Coronary artery (tissue), 2 donors: Measurements from ENCODE around the gene RAB5B.

Experiments used
- DNase-seq: peaks from one replicate; pipeline ENCODE4 v3.0.0-alpha.2; 2017; ENCODE audit warnings: low spot score
- H3K27ac ChIP-seq, 2 donors: fragments of 200-600 bp; sonication (generic); one replicate each; pipeline ENCODE4 v1.5.1; 2016 to 2019
- H3K4me3 ChIP-seq: fragments of 200-600 bp; sonication (generic); 2 replicates; pipeline ENCODE4 v1.5.1; 2016; ENCODE audit warnings: mild to moderate bottlenecking, moderate library complexity
- TF ChIP-seq, protein P1 (sequence below): fragments of 200-600 bp; sonication (generic); IDR thresholded peaks from one replicate; pipeline ENCODE4 v1.5.1; 2019; ENCODE audit warnings: antibody characterized with exemption

The RAB5B gene

DNA sequence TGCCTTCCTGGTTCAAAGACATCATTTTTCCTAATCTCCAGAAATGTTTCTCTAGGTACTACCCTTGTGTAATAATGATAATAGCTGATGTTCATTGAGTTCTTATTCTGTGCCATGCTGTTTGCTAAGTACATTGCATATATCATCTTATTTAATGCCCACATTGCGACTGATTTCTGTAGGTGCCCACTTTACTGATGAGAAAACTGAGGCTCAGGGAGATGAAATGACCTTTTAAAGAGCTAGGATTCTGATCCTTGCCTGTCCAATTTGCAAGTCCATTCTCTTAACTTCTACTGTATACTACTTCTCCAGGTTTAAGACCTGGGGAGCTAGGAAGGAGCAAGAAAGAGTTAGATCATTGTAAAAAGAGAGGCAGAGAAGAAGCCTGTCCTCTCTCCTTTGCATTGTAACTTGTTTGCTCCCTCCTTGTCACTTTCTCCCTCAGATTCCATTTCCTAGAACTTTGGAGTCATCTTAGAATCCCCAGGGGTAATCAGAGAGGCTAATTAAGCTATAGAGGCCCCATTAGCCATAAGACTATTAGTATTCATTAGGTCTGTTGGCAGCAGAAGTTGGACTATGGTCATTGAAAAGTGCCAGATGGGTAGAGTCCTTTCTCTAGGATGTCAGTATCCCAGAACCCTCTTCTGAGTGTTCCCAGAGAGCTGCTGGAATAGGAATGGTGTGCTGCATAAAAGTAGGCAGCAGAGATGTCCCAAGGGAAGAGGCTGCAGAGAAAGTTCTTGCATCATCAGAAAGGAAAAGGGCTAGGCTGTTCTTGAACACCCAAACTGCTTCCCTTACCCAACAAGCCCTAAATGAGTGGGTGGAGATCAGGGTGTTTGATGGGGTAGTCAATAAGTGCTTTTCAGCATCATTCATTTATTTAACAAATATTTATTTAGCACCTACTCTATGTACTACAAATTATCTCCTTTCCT is 39.8 kb upstream of the RAB5B start:
- TF ChIP-seq, protein P1, sequence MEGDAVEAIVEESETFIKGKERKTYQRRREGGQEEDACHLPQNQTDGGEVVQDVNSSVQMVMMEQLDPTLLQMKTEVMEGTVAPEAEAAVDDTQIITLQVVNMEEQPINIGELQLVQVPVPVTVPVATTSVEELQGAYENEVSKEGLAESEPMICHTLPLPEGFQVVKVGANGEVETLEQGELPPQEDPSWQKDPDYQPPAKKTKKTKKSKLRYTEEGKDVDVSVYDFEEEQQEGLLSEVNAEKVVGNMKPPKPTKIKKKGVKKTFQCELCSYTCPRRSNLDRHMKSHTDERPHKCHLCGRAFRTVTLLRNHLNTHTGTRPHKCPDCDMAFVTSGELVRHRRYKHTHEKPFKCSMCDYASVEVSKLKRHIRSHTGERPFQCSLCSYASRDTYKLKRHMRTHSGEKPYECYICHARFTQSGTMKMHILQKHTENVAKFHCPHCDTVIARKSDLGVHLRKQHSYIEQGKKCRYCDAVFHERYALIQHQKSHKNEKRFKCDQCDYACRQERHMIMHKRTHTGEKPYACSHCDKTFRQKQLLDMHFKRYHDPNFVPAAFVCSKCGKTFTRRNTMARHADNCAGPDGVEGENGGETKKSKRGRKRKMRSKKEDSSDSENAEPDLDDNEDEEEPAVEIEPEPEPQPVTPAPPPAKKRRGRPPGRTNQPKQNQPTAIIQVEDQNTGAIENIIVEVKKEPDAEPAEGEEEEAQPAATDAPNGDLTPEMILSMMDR: no peak
- no peak for DNase-seq
- Histone ChIP-seq H3K27ac (peak overlapping the region in 1 of 2 donors; percentile 87), H3K4me3 (no peak overlapping the region)

DNA sequence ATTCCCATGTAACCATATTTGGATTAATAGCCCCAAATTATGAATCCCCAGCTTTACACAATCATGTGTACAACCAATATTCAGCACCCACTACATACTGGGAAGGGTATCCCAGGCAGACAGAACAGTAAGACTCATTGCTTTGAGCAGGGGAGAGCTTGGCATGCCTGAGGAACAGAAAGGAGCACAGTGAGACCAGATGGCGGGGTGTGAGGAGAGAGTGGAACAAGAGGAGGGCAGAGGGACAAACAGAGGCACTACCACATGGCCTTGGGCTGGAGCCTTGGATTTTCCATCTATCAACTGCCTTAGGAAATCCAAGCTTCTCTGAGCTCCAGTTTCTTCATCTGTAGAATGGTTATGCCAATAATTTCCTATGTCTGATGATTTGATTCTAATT is 39.1 kb upstream of the RAB5B start:
- no peak overlapping the region for H3K4me3 ChIP-seq
- no peak for DNase-seq
- TF ChIP-seq, protein P1: no peak
- H3K27ac ChIP-seq: no peak overlapping the region

DNA sequence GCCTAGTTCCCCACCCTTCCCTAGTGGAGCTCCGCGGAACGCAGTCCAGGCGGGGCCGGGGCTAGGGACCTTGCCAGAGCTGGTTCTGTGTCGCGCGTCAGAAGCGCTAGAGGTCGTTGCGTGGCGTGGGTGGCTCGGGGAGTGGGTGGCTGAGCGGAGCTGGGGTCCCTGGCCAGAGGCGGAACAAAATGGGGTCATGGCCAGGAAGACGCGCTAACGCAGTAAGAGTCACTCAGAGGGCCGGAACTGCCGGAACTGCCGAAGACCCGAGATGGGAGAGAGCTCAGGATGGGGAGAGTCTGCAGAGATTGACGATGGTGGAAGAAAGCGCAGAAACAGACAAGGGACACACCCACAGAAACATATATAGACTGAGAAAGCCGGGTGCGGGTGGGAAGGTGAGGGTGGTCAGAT is 38.1 kb upstream of the RAB5B start:
- Histone ChIP-seq H3K4me3 (peak overlapping the region; percentile 54), H3K27ac (peak overlapping the region in 1 of 2 donors; percentile 64)
- DNase-seq: no peak

DNA sequence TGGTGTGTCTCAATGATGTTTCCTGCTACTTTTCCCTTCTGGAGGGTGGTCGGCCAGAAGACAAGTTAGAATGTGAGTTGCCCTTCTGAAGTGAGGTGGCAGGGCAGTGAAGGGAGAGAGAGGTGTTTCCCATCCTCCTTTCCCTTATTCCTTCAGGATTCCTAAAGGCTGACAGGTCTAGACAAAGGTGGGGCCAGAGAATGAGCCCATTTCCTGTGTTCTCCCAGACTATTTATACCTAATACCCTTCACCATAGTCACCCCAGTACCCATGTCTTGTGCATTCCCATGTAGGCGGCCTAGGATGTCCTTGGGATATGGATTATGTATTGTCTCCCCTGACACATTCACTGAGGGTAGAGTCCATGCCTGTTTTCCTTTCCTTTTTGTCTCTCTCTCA is 35.9 kb upstream of the RAB5B start:
- TF ChIP-seq, protein P1: no peak
- no peak overlapping the region for H3K27ac ChIP-seq
- no peak for DNase-seq

More for the DNA sequence above, 38.1 kb upstream of the RAB5B start:
- TF ChIP-seq, protein P1: no peak

DNA sequence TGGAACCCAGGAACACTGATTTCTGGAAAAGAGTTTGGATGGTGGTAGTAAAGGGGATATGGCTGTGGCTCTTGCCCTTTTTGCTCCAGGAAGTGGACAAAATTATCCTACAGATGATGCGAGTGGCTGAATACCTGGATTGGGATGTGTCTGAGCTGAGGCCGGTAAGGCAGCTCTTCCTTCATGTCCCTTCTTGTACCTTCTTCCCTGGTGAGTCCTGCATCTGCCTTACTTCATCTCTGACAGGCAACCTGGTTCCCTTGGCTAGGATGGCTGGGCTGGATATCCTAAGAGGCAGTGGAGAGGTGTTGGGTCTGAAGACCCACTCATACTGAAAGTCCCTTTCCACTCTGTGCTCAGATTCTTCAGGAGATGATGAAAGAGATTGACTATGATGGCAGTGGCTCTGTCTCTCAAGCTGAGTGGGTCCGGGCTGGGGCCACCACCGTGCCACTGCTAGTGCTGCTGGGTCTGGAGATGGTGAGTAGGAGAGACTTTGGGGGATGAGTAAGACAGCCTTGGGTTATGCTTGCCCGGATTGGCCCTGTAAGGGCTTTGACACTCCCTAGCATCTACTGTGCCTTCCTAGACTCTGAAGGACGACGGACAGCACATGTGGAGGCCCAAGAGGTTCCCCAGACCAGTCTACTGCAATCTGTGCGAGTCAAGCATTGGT is 34.9 kb upstream of the RAB5B start:
- TF ChIP-seq, protein P1: no peak
- no peak overlapping the region for H3K27ac ChIP-seq
- DNase-seq: no peak
- no peak overlapping the region for H3K4me3 ChIP-seq

More for the DNA sequence above, 35.9 kb upstream of the RAB5B start:
- H3K4me3 ChIP-seq: no peak overlapping the region

DNA sequence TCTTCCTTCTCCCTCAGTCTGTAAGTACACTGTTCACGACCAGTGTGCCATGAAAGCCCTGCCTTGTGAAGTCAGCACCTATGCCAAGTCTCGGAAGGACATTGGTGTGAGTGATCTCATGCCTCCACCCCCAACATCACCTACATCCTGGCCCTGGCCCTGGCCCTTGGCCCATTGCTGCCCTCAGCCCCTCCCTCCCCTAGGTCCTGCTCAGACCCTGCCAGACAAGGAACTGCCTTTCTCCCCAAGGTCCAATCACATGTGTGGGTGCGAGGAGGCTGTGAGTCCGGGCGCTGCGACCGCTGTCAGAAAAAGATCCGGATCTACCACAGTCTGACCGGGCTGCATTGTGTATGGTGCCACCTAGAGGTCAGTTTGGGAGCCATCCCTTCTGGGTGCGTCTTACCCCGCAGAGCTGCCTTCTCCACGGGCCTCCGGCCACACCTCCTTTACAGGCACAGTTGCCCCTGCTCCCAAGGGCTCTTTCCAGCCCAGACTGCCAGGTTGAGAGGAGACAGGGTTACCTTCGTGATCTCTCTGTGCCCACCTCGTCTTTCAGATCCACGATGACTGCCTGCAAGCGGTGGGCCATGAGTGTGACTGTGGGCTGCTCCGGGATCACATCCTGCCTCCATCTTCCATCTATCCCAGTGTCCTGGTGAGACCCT is 33.7 kb upstream of the RAB5B start:
- TF ChIP-seq, protein P1: peak; percentile 87
- DNase-seq: peak; percentile 91

More for the DNA sequence above, 33.7 kb upstream of the RAB5B start:
- Histone ChIP-seq H3K4me3 (peak overlapping the region; percentile 27), H3K27ac (peak overlapping the region; percentile 1 to 32)
